Peyer's patch (tissue), 4 donors: ENCODE data around the gene ABHD11. TPM values are rescaled to one million over a fixed set of nuclear protein-coding genes. Genes with fewer than 3 reads are reported as not detected.
A peak's percentile ranks its signal among the peaks of the same experiment; 100 is the strongest.

ENCODE experiments used
- DNase-seq, 3 donors: peaks; one replicate each; pipeline ENCODE4 v3.0.0-alpha.2; 2017 to 2019
- H3K27ac ChIP-seq, 4 donors: fragments of 200-600 bp; sonication (generic); one replicate each; pipeline ENCODE4 v1.5.1; 2016 to 2019
- H3K27me3 ChIP-seq, 2 donors: fragments of 200-600 bp; sonication (generic); one replicate each; pipeline ENCODE4 v1.5.1; 2019
- H3K36me3 ChIP-seq, 3 donors: fragments of 200-600 bp; sonication (generic); one replicate each; pipeline ENCODE4 v1.5.1; 2016 to 2019
- H3K4me1 ChIP-seq, 4 donors: fragments of 200-600 bp; sonication (generic); one replicate each; pipeline ENCODE4 v1.5.1; 2016 to 2019
- H3K4me3 ChIP-seq, 4 donors: fragments of 200-600 bp; sonication (generic); 1 replicate in 3 of 4; 2 replicates in 1 of 4; pipeline ENCODE4 v1.5.1; 2016 to 2019; ENCODE audit warnings: mild to moderate bottlenecking in 1 of 4
- H3K9me3 ChIP-seq, 4 donors: fragments of 200-600 bp; sonication (generic); one replicate each; pipeline ENCODE4 v1.5.1; 2016 to 2019; ENCODE audit warnings: mild to moderate bottlenecking in 1 of 4
- CTCF ChIP-seq, 6 experiments: fragments of 450-650 bp in 4 of 6; fragments of 200-600 bp in 2 of 6; sonication (generic) in 1 of 6; IDR thresholded peaks; one replicate each; pipeline ENCODE4 v1.5.1; 2017 to 2019; ENCODE audit warnings: antibody characterized with exemption in 6 of 6, mild to moderate bottlenecking in 3 of 6, moderate library complexity in 1 of 6
- POLR2A ChIP-seq, 2 donors: fragments of 450-650 bp; IDR thresholded peaks; one replicate each; pipeline ENCODE4 v1.5.1; 2017; ENCODE audit warnings: antibody characterized with exemption in 2 of 2, mild to moderate bottlenecking in 2 of 2, moderate library complexity in 2 of 2
- total RNA-seq, 4 donors: library from RNA; depleted of rRNA; stranded (reverse); fragments of >200 nt; gene quantifications; one replicate each; pipeline ENCODE4 v1.1.0, GENCODE V29; 2016

The ABHD11 gene
- total RNA-seq, 4 donors from 2014 or later, result 65.9 to 156 (median 98.5) TPM

GRCh38 chr7:73768641-73769480, 30.3 kb upstream of the ABHD11 start:
- peak in 1 of 3 donors; percentile 60 for DNase-seq
- TF ChIP-seq POLR2A (IDR thresholded peaks at IDR 0.05), result no peak
- no peak for TF ChIP-seq CTCF (IDR thresholded peaks at IDR 0.05)
- Histone ChIP-seq H3K4me1 (peaks cover 0 to 16% (median 0%) of the 10 kb centered on the region in 4 donors), H3K4me3 (peak overlapping the region in 3 of 4 donors; percentile 45 to 64 (median 62)), H3K27ac (peak overlapping the region in 3 of 4 donors; percentile 82 to 99 (median 94)), H3K36me3 (peaks cover 0 to 9% (median 0%) of the 10 kb centered on the region in 3 donors), H3K27me3 (peaks cover 0 to 8% of the 10 kb centered on the region in 2 donors), H3K9me3 (no peaks in the 10 kb centered on the region)

GRCh38 chr7:73766556-73767229, 28.1 kb upstream of the ABHD11 start:
- TF ChIP-seq POLR2A (IDR thresholded peaks at IDR 0.05), result no peak
- no peak for TF ChIP-seq CTCF (IDR thresholded peaks at IDR 0.05)
- no peak overlapping the region for H3K4me3 ChIP-seq
- H3K9me3 ChIP-seq, result no peaks in the 10 kb centered on the region
- H3K27me3 ChIP-seq, result peaks cover 0 to 8% of the 10 kb centered on the region in 2 donors
- no peak for DNase-seq
- peaks cover 0 to 9% (median 0%) of the 10 kb centered on the region in 3 donors for H3K36me3 ChIP-seq
- H3K4me1 ChIP-seq, result peaks cover 0 to 5% (median 0%) of the 10 kb centered on the region in 4 donors
- peak overlapping the region in 1 of 4 donors; percentile 99 for H3K27ac ChIP-seq

- no peak overlapping the region for H3K4me3 ChIP-seq
- no peaks in the 10 kb centered on the region for H3K36me3 ChIP-seq
- no peak for DNase-seq
- H3K9me3 ChIP-seq, result no peaks in the 10 kb centered on the region
- H3K27me3 ChIP-seq, result no peaks in the 10 kb centered on the region
- TF ChIP-seq POLR2A (IDR thresholded peaks at IDR 0.05), result no peak
- no peak for TF ChIP-seq CTCF (IDR thresholded peaks at IDR 0.05)
- no peak overlapping the region for H3K27ac ChIP-seq
- H3K4me1 ChIP-seq, result peaks cover 0 to 7% (median 0%) of the 10 kb centered on the region in 4 donors
Measured at GRCh38 chr7:73762659-73762999, 24.0 kb upstream of the ABHD11 start.

- no peaks in the 10 kb centered on the region for H3K36me3 ChIP-seq
- H3K27me3 ChIP-seq, result no peaks in the 10 kb centered on the region
- TF ChIP-seq POLR2A (IDR thresholded peaks at IDR 0.05), result no peak
- no peak for TF ChIP-seq CTCF (IDR thresholded peaks at IDR 0.05)
- no peak overlapping the region for H3K27ac ChIP-seq
- no peak overlapping the region for H3K4me3 ChIP-seq
- peaks cover 0 to 7% (median 0%) of the 10 kb centered on the region in 4 donors for H3K4me1 ChIP-seq
- no peaks in the 10 kb centered on the region for H3K9me3 ChIP-seq
- no peak for DNase-seq
Measured at GRCh38 chr7:73761854-73762658, 23.5 kb upstream of the ABHD11 start.

DNA sequence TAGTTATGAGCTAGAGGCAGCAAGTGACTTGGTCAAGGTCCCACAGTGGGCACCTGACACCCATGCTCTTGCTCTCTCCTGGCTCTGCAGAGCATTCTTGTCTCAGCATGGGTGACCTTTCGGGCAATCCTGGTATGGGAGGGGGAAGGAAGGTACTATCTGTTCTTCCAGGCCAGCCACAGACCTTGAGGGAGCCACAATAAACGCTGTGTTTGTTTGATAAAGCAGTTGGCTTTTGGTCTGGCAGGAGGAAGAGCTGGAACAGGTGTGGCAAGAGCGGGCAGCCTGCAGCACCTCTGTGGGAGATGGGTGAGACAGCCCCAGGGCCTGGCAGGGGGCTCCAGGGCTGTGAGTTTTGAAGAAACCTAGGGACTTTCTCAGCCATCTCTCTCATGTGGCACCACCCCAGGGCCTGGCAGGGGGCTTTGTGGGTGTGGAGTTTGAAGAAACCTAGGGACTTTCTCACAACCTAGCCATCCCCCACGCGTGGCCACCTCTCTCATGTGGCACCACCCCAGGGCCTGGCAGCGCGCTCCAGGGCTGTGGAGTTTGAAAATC, 20.1 kb upstream of the ABHD11 start:
- H3K9me3 ChIP-seq, result no peaks in the 10 kb centered on the region
- H3K4me3 ChIP-seq, result peak overlapping the region in 2 of 4 donors; percentile 27
- peak in 2 of 3 donors; percentile 85 to 87 for DNase-seq
- H3K4me1 ChIP-seq, result peaks cover 0 to 7% (median 0%) of the 10 kb centered on the region in 4 donors
- no peaks in the 10 kb centered on the region for H3K36me3 ChIP-seq
- H3K27ac ChIP-seq, result peak overlapping the region in 3 of 4 donors; percentile 71 to 89 (median 84)
- H3K27me3 ChIP-seq, result no peaks in the 10 kb centered on the region
- TF ChIP-seq CTCF (IDR thresholded peaks at IDR 0.05) (peak in 2 of 6 experiments; percentile 8 to 17), POLR2A (IDR thresholded peaks at IDR 0.05) (peak; percentile 77 to 95)
